ENCODE data around the gene GPATCH8. TPM values are rescaled to one million over a fixed set of nuclear protein-coding genes. Genes with fewer than 3 reads are reported as not detected.

The GPATCH8 gene
- polyA plus RNA-seq, 1 donor (not counting 4 experiments of a cell fraction or from before 2014, with no cell fraction given): 15.1 TPM

DNA sequence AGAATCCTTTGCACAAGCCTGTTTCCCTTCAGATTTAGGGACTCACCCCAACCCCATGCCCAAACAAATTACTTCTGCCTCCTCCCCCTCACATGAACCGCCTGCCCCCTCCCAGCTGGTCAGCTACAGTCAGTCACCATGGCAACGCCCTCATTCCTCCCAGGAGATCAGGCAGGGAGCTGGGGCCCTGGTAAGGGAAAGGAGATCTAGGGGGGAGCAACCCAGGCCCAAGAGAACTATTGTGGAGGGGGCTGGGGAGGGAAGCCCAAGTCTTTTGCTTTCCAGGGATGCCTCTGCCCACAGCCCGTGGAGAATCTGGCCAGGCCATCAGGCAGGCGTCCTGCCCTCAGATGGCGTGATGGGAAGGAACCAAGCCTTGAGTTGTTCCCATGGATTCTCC lies 142.4 kb downstream of the GPATCH8 start:
- Histone ChIP-seq H3K4me2 (ENCODE audit: control insufficient read depth, extremely low read depth, insufficient read depth, low read depth, low read length) (no peak overlapping the region), H4K20me1 (ENCODE audit: control insufficient read depth, extremely low read depth, insufficient read depth, low read length) (no peaks in the 10 kb centered on the region)

DNA sequence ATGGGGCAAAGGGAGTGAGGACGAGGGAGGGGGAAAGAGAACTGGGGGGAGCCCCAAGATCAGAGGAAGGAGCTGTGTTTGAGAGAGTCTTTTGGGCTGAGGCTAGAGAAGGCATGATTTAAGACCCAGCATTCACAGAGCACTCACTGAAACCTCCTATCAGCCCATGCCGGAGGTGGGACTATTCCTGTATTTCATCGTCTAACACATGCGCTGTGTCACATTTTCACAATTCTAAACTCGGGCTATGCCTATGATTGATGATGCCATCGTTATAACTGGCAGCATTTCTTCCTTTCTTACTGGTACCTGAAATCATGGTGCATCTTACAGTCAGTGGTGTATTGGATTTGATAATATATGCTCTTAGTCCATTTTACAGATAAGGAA lies 143.1 kb downstream of the GPATCH8 start:
- Histone ChIP-seq H3K4me3 (ENCODE audit: control insufficient read depth in 2 of 3, extremely low read depth in 1 of 3, insufficient read depth in 2 of 3, low read depth in 1 of 3, low read length in 3 of 3) (no peak overlapping the region), H3K27me3 (ENCODE audit: control insufficient read depth, extremely low read depth, insufficient read depth, low read length) (peaks cover 11% of the 10 kb centered on the region), H3K4me1 (ENCODE audit: control insufficient read depth, extremely low read depth, insufficient read depth, low read length) (no peaks in the 10 kb centered on the region), H4K20me1 (ENCODE audit: control insufficient read depth, extremely low read depth, insufficient read depth, low read length) (no peaks in the 10 kb centered on the region), H2AFZ (ENCODE audit: control insufficient read depth, low read length) (no peak overlapping the region), H3K79me2 (ENCODE audit: control insufficient read depth, insufficient read depth, low read length) (no peaks in the 10 kb centered on the region), H3K9me1 (ENCODE audit: control insufficient read depth, extremely low read depth, insufficient read depth, low read length) (no peaks in the 10 kb centered on the region), H3K36me3 (ENCODE audit: control insufficient read depth in 2 of 2, extremely low read depth in 1 of 2, insufficient read depth in 2 of 2, low read length in 2 of 2) (no peaks in the 10 kb centered on the region), H3K9me3 (ENCODE audit: control insufficient read depth, low read depth, low read length) (no peaks in the 10 kb centered on the region), H3K4me2 (ENCODE audit: control insufficient read depth, extremely low read depth, insufficient read depth, low read depth, low read length) (no peak overlapping the region), H3K9ac (ENCODE audit: control insufficient read depth, extremely low read depth, insufficient read depth, low read length) (no peak overlapping the region), H3K27ac (ENCODE audit: control insufficient read depth, insufficient read depth, low read length) (no peak overlapping the region)
- TF ChIP-seq EZH2 (IDR thresholded peaks at IDR 0.05; ENCODE audit: low read length): no peak
- TF ChIP-seq, protein P1, sequence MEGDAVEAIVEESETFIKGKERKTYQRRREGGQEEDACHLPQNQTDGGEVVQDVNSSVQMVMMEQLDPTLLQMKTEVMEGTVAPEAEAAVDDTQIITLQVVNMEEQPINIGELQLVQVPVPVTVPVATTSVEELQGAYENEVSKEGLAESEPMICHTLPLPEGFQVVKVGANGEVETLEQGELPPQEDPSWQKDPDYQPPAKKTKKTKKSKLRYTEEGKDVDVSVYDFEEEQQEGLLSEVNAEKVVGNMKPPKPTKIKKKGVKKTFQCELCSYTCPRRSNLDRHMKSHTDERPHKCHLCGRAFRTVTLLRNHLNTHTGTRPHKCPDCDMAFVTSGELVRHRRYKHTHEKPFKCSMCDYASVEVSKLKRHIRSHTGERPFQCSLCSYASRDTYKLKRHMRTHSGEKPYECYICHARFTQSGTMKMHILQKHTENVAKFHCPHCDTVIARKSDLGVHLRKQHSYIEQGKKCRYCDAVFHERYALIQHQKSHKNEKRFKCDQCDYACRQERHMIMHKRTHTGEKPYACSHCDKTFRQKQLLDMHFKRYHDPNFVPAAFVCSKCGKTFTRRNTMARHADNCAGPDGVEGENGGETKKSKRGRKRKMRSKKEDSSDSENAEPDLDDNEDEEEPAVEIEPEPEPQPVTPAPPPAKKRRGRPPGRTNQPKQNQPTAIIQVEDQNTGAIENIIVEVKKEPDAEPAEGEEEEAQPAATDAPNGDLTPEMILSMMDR (optimal IDR thresholded peaks at IDR 0.05 in 1 of 3, IDR thresholded peaks at IDR 0.05 in 1 of 3, conservative IDR thresholded peaks at IDR 0.05 in 1 of 3; ENCODE audit: extremely low read depth in 1 of 3, insufficient read depth in 2 of 3, low read length in 3 of 3): no peak
- dilution Hi-C loops (cut with MboI; ENCODE audit: extremely low pct_ligation_motif_present, low sequenced_read_pairs): no loop called here
- FAIRE-seq (no peak), DNase-seq (ENCODE audit: low read depth, low spot score) (no peak)

More for the DNA sequence above, 142.4 kb downstream of the GPATCH8 start:
- no peak overlapping the region for H3K27ac ChIP-seq (ENCODE audit: control insufficient read depth, insufficient read depth, low read length)
- no peaks in the 10 kb centered on the region for H3K79me2 ChIP-seq (ENCODE audit: control insufficient read depth, insufficient read depth, low read length)
- no peaks in the 10 kb centered on the region for H3K9me3 ChIP-seq (ENCODE audit: control insufficient read depth, low read depth, low read length)
- H2AFZ ChIP-seq (ENCODE audit: control insufficient read depth, low read length): no peak overlapping the region
- DNase-seq (ENCODE audit: low read depth, low spot score) (no peak), FAIRE-seq (no peak)
- H3K4me3 ChIP-seq (ENCODE audit: control insufficient read depth in 2 of 3, extremely low read depth in 1 of 3, insufficient read depth in 2 of 3, low read depth in 1 of 3, low read length in 3 of 3): no peak overlapping the region
- TF ChIP-seq, protein P1 (optimal IDR thresholded peaks at IDR 0.05 in 1 of 3, IDR thresholded peaks at IDR 0.05 in 1 of 3, conservative IDR thresholded peaks at IDR 0.05 in 1 of 3; ENCODE audit: extremely low read depth in 1 of 3, insufficient read depth in 2 of 3, low read length in 3 of 3): no peak
- TF ChIP-seq EZH2 (IDR thresholded peaks at IDR 0.05; ENCODE audit: low read length): no peak
- H3K27me3 ChIP-seq (ENCODE audit: control insufficient read depth, extremely low read depth, insufficient read depth, low read length): peaks cover 10% of the 10 kb centered on the region
- H3K36me3 ChIP-seq (ENCODE audit: control insufficient read depth in 2 of 2, extremely low read depth in 1 of 2, insufficient read depth in 2 of 2, low read length in 2 of 2): no peaks in the 10 kb centered on the region
- H3K9me1 ChIP-seq (ENCODE audit: control insufficient read depth, extremely low read depth, insufficient read depth, low read length): no peaks in the 10 kb centered on the region
- H3K4me1 ChIP-seq (ENCODE audit: control insufficient read depth, extremely low read depth, insufficient read depth, low read length): no peaks in the 10 kb centered on the region
- H3K9ac ChIP-seq (ENCODE audit: control insufficient read depth, extremely low read depth, insufficient read depth, low read length): no peak overlapping the region
- dilution Hi-C loops (cut with MboI; ENCODE audit: extremely low pct_ligation_motif_present, low sequenced_read_pairs): no loop called here

Measured in keratinocyte (primary cell).